ENCODE data around the gene NASP. TPM values are rescaled to one million over a fixed set of nuclear protein-coding genes. Genes with fewer than 3 reads are reported as not detected.
A peak's percentile ranks its signal among the peaks of the same experiment; 100 is the strongest.

Gene NASP
- total RNA-seq, 4 donors from 2014 or later: 45.8 to 98.3 (median 75.1) TPM

- TF ChIP-seq POLR2A (IDR thresholded peaks at IDR 0.05): no peak
- TF ChIP-seq, protein P1, sequence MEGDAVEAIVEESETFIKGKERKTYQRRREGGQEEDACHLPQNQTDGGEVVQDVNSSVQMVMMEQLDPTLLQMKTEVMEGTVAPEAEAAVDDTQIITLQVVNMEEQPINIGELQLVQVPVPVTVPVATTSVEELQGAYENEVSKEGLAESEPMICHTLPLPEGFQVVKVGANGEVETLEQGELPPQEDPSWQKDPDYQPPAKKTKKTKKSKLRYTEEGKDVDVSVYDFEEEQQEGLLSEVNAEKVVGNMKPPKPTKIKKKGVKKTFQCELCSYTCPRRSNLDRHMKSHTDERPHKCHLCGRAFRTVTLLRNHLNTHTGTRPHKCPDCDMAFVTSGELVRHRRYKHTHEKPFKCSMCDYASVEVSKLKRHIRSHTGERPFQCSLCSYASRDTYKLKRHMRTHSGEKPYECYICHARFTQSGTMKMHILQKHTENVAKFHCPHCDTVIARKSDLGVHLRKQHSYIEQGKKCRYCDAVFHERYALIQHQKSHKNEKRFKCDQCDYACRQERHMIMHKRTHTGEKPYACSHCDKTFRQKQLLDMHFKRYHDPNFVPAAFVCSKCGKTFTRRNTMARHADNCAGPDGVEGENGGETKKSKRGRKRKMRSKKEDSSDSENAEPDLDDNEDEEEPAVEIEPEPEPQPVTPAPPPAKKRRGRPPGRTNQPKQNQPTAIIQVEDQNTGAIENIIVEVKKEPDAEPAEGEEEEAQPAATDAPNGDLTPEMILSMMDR (IDR thresholded peaks at IDR 0.05): no peak
- intact Hi-C loops (cut with DNase I): no loop called here
- DNase-seq: no peak
- Histone ChIP-seq H3K27ac (peak overlapping the region in 2 of 3 donors; percentile 56 to 67), H3K27me3 (no peaks in the 10 kb centered on the region), H3K4me3 (replicated peaks in 1 of 3) (no peak overlapping the region), H3K36me3 (peaks cover 19 to 28% of the 10 kb centered on the region in 2 donors), H3K4me1 (peaks cover 0 to 21% of the 10 kb centered on the region in 2 donors), H3K9me3 (no peaks in the 10 kb centered on the region)
- WGBS, 2 donors: 72% methylated on average over 3 of the region's 3 CpGs; no CpG with 5 or more reads in 1 of the 2 donors
These were observed 37.6 kb downstream of the NASP start for GRCh38 chr1:45621501-45621836.

DNA sequence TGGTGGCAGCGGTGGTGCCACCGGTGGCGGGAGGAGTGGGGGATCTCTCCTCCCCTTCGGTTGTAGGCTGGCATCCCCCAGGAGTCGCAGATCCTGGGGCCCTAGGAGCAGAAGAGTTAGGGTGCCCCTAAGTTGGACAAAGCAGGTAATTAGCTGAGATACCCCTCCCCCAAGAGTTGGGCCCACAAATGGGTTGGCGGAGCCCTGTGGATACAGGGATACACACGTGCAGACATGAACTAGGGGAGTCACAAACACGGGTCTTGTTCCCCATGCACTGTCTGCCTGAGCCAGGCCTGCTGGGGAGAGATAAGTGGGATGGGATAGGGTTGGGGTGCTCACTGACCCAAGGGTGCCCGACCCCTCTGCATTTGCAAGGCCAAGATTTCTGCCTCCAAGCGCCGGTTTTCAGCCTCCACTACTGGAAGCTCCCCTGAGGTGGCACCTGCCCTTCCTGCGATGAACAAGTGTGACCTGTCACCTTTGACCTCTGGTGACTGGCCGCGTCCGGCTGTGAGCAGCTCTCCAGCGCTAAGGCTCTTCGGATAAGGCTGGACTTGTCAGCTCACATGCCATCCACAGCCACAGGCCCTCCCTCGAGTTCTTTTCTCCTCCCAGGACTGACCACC, 38.2 kb downstream of the NASP start:
- 60 to 62% methylated on average over 10 to 16 of the region's 18 CpGs for WGBS, 2 donors
- Histone ChIP-seq H3K36me3 (peaks cover 19 to 25% of the 10 kb centered on the region in 2 donors), H3K4me3 (replicated peaks in 1 of 3) (no peak overlapping the region)

DNA sequence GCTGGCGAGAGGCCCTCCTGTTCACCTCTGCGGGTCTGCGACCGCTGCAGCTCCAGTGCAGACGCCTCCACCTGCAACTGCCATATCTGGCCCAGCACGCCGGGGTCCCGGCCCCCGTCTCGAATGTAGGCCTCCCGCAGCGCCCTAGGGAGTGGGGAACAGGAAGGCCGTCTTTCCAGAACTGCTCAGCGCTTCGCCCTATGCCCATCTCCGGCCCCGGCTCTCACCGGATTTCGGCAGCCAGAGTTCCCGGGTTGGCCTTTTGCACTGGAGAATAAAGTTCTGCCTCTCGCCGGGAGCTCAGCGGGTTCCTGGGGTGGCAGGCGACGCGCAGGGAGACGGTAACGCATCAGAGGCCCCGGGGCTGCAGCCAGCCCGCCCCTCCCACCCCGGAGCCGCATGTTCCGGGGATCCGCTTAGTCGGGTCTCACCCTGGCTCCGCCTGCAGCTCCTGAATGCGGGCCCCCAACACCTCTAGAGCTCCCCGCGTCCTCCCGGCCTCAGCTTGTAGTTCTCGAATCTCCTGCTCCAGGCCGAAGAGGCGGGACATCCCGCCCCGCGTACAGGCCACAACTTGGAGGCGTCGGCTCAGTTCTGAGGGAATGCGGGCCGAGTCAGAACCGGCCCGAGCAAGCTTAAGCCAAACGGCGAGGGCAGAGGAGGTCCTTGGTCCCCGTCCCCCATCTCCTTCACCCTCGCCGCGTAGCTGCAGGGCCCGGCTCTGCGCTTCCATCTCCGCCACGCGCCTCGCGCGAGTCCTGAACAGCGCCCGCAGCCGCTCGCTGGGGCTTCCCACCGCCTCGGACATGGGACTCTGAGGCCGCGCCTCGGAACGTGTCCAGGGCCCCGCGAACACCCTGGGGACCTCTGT, 38.9 kb downstream of the NASP start:
- H3K9me3 ChIP-seq: no peaks in the 10 kb centered on the region
- H3K27me3 ChIP-seq: no peaks in the 10 kb centered on the region
- intact Hi-C loops (cut with DNase I): no loop called here
- H3K4me1 ChIP-seq: peaks cover 0 to 21% of the 10 kb centered on the region in 2 donors
- no peak for TF ChIP-seq POLR2A (IDR thresholded peaks at IDR 0.05)
- TF ChIP-seq, protein P1 (IDR thresholded peaks at IDR 0.05): no peak
- no peak for DNase-seq
- H3K36me3 ChIP-seq: peaks cover 19 to 25% of the 10 kb centered on the region in 2 donors
- 73 to 87% methylated on average over 46 to 69 of the region's 78 CpGs for WGBS, 2 donors
- peak overlapping the region in 2 of 3 donors; percentile 10 to 67 for H3K27ac ChIP-seq
- H3K4me3 ChIP-seq (replicated peaks in 1 of 3): no peak overlapping the region

More for the DNA sequence above, 38.2 kb downstream of the NASP start:
- H3K4me1 ChIP-seq: peaks cover 0 to 21% of the 10 kb centered on the region in 2 donors
- H3K9me3 ChIP-seq: no peaks in the 10 kb centered on the region
- no peak for DNase-seq
- H3K27me3 ChIP-seq: no peaks in the 10 kb centered on the region
- peak overlapping the region in 2 of 3 donors; percentile 56 to 67 for H3K27ac ChIP-seq
- TF ChIP-seq POLR2A (IDR thresholded peaks at IDR 0.05): no peak
- TF ChIP-seq, protein P1 (IDR thresholded peaks at IDR 0.05): no peak
- intact Hi-C loops (cut with DNase I): no loop called here

GRCh38 chr1:45623972-45624371, 40.1 kb downstream of the NASP start, which contains the start of gene CCDC17:
Gene CCDC17 (minus strand): TSS chr1:45624054. CDS start chr1:45623909, 145 bp downstream.
- H3K4me1 ChIP-seq: peaks cover 0 to 21% of the 10 kb centered on the region in 2 donors
- peaks cover 29 to 36% of the 10 kb centered on the region in 2 donors for H3K36me3 ChIP-seq
- H3K27ac ChIP-seq: peak within 1 kb of the TSS in 1 of 3 donors; percentile 10
- WGBS, 2 donors: 46 to 55% methylated on average over 4 of the region's 4 CpGs
- no peak within 1 kb of the TSS for H3K4me3 ChIP-seq (replicated peaks in 1 of 3)
- TF ChIP-seq, protein P1 (IDR thresholded peaks at IDR 0.05): no peak
- no peak for TF ChIP-seq POLR2A (IDR thresholded peaks at IDR 0.05)
- intact Hi-C loops (cut with DNase I): no loop called here
- DNase-seq: no peak
- H3K27me3 ChIP-seq: no peaks in the 10 kb centered on the region
- no peaks in the 10 kb centered on the region for H3K9me3 ChIP-seq

GRCh38 chr1:45629035-45629434, 45.2 kb downstream of the NASP start:
- peaks cover 71 to 75% of the 10 kb centered on the region in 2 donors for H3K36me3 ChIP-seq
- no peaks in the 10 kb centered on the region for H3K27me3 ChIP-seq
- H3K4me1 ChIP-seq: peaks cover 0 to 2% of the 10 kb centered on the region in 2 donors
- no peak overlapping the region for H3K27ac ChIP-seq
- no peak for DNase-seq
- intact Hi-C loops (cut with DNase I): no loop called here
- TF ChIP-seq POLR2A (IDR thresholded peaks at IDR 0.05): no peak
- TF ChIP-seq, protein P1 (IDR thresholded peaks at IDR 0.05): no peak
- H3K9me3 ChIP-seq: no peaks in the 10 kb centered on the region
- no peak overlapping the region for H3K4me3 ChIP-seq (replicated peaks in 1 of 3)
